GM18517 (cell line): ENCODE data around the gene ACTR1B.
"Not testable (repeated sequence)": the region's sequence is repeated elsewhere in the genome, so short reads cannot be mapped to it uniquely, and the experiment has no call there.

Experiments used
- ATAC-seq: cut with Tn5 transposase; IDR thresholded peaks from one replicate; pipeline ENCODE4 v1.9.1; 2021; ENCODE audit warnings: mild to moderate bottlenecking, moderate library complexity; ENCODE audit not compliant: unreplicated experiment

ACTR1B gene

GRCh38 chr2:97691166-97691565, 27.3 kb upstream of the ACTR1B start:
- ATAC-seq, result no peak

GRCh38 chr2:97688062-97688827, 24.4 kb upstream of the ACTR1B start:
- ATAC-seq, result no peak

GRCh38 chr2:97687235-97687634, 23.4 kb upstream of the ACTR1B start:
- not testable (repeated sequence) for ATAC-seq

- no peak for ATAC-seq
These were observed 14.5 kb upstream of the ACTR1B start for GRCh38 chr2:97678298-97678697.

DNA sequence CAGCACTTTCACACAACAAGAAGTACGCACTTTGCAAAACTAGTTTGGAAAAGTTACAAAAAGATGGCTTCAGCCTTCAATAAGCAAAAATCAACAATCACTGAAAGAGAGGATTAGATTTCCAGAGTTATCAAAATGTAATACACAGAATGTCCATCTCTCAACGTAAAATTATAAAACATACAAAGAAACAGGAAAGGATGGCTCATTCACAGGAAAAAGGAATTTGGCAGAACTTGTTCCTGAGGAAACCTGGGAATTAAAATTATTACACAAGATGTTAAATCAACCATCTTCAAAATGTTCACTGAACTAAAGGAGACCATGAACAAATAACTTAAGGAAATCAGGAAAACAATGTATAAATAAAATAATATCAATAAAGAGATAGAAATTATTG, 13.6 kb upstream of the ACTR1B start:
- ATAC-seq, result no peak

DNA sequence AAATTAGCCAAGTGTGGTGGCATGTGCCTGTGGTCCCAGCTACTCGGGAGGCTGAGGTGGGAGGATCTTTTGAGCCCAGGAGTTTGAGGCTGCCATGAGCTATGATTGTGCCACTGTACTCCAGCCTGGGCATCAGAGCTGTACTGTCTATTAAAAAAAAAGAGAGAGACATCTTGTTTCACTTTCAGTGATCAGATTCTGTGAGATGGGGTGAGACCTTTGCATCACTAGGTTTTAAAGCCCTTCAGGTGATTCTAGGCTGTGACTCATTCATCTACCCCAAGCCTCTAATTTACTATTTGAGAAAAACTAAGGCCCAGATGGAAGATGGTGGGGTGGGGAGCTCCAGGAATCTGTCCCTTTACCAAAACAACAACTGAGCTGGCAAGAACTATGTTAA, 12.8 kb upstream of the ACTR1B start:
- ATAC-seq, result no peak

GRCh38 chr2:97675430-97676113, 11.7 kb upstream of the ACTR1B start:
- ATAC-seq, result no peak

DNA sequence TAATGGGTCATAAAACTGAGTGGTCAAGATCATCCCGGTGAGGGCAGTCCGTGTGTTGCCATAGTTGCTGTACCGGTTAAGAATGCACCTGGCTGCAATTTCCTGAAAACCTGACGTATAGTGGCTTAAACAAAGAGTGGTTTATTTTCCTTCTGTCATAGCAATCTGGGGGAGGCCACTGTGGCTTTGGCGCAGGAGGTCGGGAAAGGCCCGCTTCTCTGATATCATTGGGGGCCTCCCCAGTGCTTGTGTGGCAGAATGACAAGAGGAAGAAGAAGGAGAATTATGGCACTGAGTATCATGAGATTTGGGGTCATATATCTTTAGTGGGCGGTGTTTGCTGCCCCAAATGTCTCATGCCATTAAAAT, 10.1 kb upstream of the ACTR1B start:
- no peak for ATAC-seq

- ATAC-seq, result no peak
These were observed 9.5 kb upstream of the ACTR1B start for GRCh38 chr2:97673182-97673914.

- ATAC-seq, result not testable (repeated sequence)
These were observed 8.8 kb upstream of the ACTR1B start for GRCh38 chr2:97672606-97673140.

DNA sequence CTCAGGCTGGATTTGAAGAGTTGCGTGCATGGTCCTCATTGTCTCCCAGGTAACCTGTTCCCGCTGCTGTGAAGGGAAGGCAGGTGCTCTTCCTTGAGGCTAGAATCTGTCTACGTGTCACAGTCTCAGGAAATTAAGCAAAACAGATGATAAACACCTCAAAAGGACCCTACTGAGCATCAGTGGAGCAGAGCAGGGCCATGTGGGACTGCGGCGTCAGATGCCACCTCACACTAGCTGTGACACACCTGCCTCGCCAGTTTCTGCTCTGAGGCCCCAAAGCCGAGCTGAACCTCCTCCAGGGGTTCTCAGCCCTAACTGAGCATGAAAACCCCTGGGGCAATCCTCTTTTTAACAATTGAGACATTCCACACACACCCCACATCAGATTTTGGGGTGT, 7.7 kb upstream of the ACTR1B start:
- no peak for ATAC-seq

- ATAC-seq, result no peak
These were observed 6.6 kb upstream of the ACTR1B start for GRCh38 chr2:97670471-97670870.

DNA sequence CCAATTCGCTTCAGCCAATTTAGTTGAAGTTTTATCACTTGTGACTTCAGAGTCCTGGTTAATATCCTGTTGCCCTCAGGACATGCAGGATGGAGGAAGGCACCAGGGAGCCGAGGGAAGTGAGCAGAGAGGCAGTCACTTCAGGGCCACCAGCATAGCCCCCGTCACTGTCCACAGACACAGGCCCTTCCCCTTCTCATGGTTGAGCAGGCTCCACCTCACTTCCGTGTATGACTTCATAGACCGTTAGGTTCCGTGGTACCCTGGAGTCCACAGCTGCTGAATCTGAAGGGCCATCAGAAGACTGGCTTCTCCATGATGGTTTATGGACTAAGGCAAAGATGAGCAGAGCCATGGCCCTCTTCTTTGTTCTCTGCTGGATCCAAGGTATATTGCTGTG, 5.6 kb upstream of the ACTR1B start, which contains the start of gene C2orf92:
Gene C2orf92, plus strand, starts transcription at position 266 of the 400 bp plus-strand sequence. Its CDS starts 76 bp downstream, at position 342.
- no peak for ATAC-seq

DNA sequence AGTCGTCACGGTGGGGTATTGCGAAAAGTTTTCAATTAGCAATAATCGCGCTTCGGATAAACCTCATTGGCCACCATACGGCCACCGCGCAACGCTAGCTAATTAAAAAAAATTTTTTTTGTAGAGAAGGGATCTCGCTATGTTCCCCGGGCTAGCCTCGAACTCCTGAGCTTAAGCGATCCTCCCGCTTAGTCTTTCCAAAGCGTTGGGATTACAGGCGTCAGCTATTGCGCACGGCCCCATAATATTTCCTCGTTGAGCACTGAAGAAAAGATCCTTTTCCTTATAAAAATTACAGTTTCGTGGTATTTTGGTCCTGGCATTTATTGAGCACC, 759 bp upstream of the ACTR1B start:
- ATAC-seq, result no peak

- ATAC-seq, result no peak
These were observed 250 bp downstream of the ACTR1B start for GRCh38 chr2:97663626-97663961.

- ATAC-seq, result peak; percentile 35
These were observed 784 bp downstream of the ACTR1B start for GRCh38 chr2:97662895-97663625.

DNA sequence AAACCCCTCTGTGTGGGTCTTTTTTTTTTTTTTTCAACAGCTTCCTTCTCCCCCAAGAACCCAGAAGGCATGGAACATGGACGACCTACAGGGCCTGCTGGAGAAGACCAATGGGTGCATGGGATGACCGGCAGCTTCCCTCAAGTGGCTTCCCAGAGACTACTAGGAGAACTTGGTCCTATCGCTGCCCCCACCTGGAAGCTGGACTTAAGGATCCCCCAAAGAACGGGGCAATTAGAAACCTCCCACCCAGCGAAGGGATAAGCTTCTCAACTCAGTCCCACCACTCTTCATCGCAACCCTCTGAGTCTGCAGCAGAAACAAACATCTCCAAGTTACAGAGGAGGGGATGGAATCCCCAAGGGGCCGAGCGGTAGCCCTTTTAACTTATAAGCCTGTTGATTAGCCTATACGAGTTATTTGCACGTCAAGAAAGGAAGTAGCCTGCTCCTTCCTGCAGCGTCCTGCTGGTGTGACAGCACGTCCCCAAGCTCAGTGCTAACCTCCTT, 1.4 kb downstream of the ACTR1B start:
- no peak for ATAC-seq

DNA sequence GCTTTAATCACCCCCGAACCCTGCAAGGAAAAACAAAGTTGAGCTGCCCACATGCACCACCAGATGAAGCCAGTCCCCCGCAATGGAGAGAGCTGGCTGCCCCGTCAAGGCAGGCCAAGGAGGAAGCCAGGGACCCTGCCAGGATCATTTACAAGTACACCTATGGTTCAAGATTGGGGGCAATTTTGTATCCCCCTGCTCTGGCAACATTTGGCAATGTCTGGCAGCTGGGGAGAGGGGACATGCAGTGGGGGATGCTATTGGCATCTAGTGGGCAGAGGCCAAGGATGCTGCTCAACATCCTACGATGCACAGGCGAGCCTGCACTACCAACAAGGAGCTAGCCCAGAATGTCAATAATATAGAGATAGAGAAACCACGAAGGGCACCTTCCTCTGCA, 1.9 kb downstream of the ACTR1B start:
- ATAC-seq, result no peak

DNA sequence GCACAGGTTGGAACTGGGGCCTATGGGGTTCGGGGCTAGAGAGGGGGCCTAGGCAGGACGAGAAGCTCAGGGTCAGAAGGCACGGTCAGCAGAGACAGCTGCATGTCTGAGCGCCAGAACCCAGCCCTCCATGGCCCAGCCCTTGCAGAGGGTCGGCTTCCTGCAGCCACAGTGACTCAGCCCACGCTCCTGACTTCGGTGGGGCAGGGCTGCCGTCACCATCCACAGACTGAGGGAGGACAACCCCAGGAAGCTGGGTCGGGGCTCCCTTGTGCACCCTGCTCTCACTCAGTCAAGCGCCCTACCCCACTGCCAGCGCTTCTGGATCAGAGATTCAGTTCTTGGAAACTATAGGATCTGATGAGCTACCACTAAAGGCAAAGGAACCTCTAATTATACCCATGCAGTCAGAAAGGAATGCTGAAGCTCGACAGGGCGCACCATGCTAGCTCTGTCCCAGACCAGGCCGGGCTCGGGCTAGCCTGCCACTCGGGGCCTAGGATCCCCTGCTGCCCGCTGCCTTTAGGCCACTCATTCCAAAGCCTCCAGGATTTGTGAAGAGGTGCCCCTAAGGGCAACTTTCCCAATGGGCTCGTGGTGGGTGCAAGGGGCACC, 3.0 kb downstream of the ACTR1B start:
- ATAC-seq, result no peak

- no peak for ATAC-seq
These were observed 3.6 kb downstream of the ACTR1B start for GRCh38 chr2:97660044-97660774.
